Measurements from ENCODE around the gene UCP3.

DNA sequence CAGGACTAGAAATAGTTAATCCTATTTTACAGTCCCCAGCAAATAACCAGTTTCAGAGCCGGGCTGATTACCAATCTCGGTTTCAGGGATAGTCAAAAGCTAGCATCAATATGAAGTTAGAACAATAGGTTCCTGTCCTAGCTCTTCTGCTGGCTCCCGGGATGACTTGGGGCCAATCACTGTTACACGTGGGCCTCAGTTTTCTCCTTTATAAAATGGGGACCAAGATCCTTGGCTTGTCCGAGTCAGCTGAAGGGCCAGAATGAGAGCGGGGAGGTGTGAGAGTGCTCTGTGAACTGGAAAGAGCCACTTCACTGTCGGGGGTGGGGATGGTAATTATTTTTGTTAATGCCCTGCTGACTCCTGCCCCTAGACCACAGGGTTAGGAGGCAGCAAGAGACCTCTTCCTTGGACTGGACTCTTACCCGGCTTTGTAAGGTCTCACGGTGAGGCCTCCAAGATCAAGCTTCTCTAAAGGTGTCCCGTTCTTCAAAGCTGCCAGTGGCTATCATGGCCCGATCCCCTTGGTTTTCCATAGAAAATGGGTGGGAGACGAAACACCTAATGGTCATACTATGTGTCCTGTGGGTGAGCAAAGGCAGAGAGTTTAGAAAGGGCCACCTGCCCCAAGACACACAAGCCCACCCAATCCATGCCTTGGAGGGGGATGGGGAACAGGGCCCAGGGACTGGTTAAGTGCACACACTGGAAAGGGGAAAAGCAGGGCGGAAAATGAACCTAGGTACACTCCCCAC is 27.7 kb downstream of the UCP3 start:
- TF ChIP-seq, protein P1, sequence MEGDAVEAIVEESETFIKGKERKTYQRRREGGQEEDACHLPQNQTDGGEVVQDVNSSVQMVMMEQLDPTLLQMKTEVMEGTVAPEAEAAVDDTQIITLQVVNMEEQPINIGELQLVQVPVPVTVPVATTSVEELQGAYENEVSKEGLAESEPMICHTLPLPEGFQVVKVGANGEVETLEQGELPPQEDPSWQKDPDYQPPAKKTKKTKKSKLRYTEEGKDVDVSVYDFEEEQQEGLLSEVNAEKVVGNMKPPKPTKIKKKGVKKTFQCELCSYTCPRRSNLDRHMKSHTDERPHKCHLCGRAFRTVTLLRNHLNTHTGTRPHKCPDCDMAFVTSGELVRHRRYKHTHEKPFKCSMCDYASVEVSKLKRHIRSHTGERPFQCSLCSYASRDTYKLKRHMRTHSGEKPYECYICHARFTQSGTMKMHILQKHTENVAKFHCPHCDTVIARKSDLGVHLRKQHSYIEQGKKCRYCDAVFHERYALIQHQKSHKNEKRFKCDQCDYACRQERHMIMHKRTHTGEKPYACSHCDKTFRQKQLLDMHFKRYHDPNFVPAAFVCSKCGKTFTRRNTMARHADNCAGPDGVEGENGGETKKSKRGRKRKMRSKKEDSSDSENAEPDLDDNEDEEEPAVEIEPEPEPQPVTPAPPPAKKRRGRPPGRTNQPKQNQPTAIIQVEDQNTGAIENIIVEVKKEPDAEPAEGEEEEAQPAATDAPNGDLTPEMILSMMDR (IDR thresholded peaks at IDR 0.05), result no peak
- no peak for TF ChIP-seq EZH2 (IDR thresholded peaks at IDR 0.05; ENCODE audit: borderline replicate concordance, insufficient read depth, low read depth, low read length, poor library complexity, severe bottlenecking)

All from B cell (primary cell).